Superior temporal gyrus (tissue), 1 donor: Measurements from ENCODE around the gene IFT81.
"Not testable (repeated sequence)": the region's sequence is repeated elsewhere in the genome, so short reads cannot be mapped to it uniquely, and the experiment has no call there.

Source experiments
- DNase-seq: peaks from one replicate; pipeline ENCODE4 v3.0.0-alpha.2; 2016; ENCODE audit errors: extremely low spot score

The IFT81 gene

GRCh38 chr12:110243227-110243626, 119.1 kb downstream of the IFT81 start:
- DNase-seq, result no peak

DNA sequence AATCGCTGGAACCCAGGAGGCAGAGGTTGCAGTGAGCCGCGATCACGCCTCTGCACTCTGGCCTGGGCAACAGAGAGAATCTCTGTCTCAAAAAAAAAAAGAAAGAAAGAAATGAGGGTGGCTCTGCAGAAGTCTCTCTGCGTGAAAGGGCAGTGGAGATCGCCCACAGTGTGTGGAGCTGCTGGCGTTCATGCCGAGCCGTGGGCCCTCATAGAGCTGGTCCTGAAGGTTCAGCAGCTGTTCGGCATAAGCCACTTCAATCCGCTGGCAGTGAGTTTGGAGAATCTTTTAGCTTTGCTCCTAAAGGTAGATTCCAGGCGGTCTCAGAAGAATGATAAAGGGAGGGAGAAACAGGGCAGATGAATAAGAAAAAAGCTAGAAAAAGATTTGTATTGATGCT, 120.2 kb downstream of the IFT81 start:
- no peak for DNase-seq

DNA sequence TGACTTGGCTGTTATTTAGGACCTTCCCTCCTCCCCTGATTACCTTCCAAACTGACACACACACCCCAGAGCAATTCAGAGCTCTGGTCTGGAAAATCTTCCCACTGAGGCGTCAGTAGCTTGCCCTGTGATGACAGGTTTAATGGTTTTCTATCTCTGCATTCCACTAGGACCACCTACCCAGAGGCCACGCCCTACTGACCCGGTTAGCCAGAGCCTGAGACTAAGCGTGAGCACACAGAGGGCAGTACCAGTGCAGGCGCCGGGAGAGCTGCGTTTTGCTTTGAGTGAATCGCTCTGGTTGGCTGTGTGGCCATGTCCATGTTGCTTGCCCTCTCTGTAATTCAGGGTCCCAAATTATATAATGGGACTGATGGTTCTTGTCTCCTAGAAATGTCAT, 120.7 kb downstream of the IFT81 start:
- DNase-seq, result no peak

DNA sequence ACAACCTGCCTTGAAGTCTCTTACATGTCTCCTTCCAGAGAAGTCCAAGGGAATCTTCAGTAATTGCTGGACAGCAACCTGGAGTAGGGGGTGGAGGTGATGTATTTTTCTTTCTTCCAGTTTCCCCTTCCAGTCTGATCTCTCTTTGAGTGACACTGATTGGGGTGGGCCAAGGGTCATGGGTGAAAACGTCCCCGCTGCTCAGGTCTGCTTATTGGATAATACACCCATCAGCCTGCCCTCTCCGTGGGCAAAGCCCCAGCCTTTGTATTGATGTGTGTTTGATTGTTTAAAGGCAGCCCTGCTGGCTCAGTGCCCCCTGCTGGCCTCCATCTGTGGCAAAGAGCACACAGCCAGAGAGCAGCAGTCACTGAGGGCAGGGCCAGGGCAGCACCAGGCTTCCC, 121.2 kb downstream of the IFT81 start:
- DNase-seq, result no peak

- DNase-seq, result no peak
Observed at GRCh38 chr12:110246636-110247339, 122.6 kb downstream of the IFT81 start.

DNA sequence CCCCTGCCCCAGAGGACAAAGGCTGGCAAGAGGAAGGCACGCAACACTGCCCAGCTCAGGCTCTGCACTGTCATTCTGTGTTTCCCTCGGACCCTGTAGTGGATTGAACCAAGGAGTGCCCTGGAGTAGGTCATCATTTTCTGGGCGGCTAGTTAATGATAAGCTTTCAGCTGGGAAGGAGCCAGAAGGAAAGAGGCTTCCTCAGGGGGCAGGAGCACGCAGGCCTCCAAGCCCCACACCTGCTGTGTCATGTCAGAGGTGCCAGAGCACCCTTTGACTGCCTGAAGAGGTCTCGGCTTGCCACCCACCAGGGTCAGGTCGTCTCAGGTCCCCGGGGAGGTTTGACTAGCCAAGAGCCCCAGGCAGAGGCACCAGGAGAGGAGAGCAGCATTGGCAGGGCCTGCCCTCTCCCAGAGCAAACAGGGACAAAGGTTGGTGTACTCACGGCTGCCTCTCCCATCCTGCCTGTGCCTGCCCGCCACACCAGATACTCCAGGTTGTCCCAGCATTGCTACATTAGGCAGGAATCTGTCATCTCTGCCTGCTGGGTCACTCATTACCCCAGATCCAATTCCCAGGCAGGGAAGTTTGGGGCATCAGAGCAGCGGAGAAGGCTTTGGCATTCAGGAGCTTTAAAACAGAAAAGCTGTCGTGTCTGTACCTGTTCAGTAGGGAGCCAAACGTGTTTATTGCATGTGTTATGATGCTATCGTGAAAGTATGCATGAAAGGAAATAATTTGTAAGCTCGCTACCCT, 123.4 kb downstream of the IFT81 start:
- no peak for DNase-seq

DNA sequence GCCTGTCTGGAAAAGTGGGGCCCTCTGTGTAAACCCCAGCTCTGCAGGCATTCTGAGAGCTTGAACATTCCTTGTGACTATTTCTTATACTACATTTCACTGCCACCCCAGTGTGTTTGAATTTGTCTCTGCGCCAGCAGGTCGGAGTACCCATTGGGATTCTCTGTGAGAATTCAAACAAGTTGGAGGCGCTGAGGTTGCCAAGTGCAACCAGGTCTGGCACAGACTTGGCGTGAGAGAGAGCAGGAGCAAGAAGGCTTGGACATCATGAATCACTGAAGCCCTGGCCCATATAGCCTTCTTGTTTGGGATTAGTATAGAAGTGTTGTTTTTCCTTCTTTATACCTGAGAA, 123.9 kb downstream of the IFT81 start:
- DNase-seq, result no peak

DNA sequence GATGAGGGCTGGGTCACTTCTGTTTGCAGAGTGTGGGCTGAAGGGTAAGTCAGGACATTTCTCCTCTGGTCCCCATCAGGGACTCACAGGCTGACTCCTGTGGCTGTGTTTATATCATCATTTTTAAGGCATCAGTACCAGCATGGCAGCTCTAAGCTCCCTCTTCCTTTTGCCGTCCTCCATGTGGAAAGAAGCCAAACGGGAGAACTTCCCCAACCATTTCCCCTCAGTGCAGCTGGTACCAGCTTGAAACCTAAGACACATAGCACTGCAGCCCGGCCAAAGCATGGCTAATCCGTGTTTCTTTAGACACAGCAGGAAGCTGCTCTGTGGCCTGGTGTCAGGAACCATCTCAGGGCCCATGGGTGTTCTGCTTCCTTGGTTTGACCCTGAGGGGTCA, 124.9 kb downstream of the IFT81 start:
- DNase-seq, result no peak

GRCh38 chr12:110249716-110250225, 125.6 kb downstream of the IFT81 start:
- DNase-seq, result no peak

GRCh38 chr12:110251381-110251780, 127.2 kb downstream of the IFT81 start:
- DNase-seq, result no peak

GRCh38 chr12:110252716-110253115, 128.6 kb downstream of the IFT81 start:
- no peak for DNase-seq

DNA sequence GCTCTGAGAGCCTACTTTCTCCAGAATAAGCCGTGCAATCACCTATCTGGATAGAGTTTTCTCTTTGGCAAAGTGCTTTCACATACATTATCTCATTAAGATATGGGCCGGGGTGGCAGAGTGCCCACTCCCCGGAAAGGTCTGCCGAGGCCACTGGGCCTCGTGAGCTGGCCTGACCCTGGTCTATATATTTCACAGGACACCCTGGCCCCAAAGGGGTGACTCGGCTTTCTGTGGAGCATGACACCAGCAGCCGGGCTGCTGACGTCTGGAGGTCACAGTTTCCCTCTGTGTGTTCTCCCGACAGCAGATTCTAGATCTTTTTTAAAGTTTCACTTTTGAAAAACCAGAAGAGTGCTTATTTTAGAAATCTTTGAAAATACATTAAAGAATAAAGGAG, 129.0 kb downstream of the IFT81 start:
- DNase-seq, result no peak

GRCh38 chr12:110254971-110255540, 130.9 kb downstream of the IFT81 start:
- no peak for DNase-seq

- not testable (repeated sequence) for DNase-seq
Observed at GRCh38 chr12:110255890-110256456, 131.8 kb downstream of the IFT81 start.

DNA sequence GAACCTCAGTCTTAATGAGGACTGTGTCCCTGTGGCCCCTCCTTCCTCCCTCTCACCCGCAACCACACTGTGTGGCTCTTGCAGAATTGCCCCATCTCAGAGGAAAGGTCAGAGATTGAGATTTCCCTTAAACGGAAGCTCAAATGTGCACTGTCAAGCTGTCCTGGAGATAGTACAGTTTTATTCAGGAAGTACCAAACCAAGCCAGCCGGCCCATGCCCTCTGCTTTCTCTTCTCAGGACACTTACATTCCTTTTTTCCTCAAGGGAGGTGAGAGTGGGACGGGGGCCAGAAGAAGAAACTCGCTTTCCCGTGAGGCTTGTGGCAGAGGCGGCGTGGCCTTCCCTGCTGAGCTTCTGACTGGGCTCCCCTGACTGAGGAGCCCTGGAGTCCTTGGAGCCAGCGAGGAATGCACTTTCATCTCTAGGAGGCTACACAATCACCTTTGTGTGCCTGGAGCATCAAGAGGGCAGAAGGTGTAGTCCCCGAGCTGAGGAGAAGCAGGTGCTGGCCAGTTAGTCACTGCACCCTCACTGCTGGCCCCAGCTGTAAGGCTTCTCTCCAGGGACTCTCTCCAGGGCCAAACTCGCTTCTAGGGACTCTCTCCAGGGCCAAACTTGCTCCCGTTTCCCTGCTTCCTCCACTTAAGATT, 132.7 kb downstream of the IFT81 start:
- no peak for DNase-seq

GRCh38 chr12:110258466-110258865, 134.3 kb downstream of the IFT81 start:
- no peak for DNase-seq

DNA sequence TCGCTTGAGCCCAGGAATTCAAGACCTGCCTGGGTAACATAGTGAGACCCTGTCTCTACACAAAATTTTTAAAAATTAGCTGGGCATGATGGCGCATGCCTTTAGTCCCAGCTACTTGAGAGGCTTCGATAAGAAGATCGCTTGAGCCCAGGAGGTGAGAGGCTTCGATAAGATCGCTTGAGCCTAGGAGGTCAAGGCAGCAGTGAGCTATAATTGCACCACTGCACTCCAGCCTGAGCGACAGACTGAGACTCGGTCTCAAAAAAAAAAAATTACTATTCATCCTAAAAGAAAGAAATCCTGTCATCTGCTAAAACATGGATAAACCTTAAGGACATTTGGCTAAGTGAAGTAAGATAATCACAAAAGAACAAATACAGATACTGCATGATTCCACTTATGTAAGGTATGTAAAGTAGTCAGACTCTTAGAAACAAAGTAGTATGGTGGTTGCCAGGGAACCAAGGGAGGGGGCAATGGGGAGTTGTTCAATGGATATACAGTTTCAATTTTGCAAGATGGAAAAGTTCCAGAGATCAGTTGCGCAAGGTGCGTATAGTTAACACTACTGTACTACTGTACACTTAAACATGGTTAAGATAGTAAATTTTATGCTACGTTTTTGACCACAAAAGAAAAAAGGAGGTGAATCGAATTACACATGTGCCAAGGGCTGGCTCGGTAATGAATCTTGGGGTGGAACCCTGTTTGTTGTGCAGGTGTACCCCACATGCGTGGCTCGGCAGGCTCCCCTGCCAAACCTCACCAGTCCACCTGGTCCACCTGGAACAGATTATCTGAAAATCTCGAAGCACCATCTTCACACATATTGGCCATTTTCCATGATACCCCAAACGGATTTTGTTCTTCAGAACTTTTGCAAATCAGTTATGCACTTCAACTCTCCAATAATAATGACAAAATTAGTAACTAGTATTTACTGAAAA, 138.6 kb downstream of the IFT81 start:
- DNase-seq, result no peak

- no peak for DNase-seq
Observed at GRCh38 chr12:110266381-110266960, 142.3 kb downstream of the IFT81 start.

DNA sequence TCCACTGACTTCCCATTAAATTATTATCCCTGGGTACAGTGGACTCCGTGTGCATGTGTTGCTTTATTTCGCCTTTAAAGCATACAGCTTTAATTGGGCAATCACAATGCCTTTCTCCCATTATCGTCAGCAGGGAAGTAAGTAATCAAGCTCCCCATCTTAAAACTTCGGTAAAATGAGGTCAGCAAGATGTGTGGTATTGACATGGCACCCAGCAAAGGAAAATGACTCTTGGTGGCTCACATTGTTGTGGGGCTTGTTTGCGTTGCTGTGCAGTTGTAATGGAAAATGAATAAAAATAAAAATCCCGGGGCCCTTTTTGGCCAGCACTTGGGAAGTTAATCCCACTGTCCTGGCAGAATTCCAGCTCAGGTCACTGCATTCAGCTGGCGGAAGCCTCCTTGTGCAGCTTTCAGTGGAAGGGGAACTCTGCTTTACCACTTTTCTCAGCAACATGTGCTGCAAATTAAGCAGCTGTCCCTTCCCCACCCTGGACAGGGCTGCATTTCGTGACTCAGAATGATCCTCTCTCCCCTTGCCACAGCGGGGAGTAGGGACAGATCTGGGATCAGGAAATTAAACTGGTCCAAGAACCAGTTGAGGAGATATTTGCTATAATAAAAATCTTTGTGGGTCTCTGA, 142.9 kb downstream of the IFT81 start:
- DNase-seq, result no peak
